Fibroblast of mammary gland (primary cell): Measurements from ENCODE around the gene SLAIN1.

Source experiments
- DNase-seq: peaks from one replicate; pipeline ENCODE4 v3.0.0-alpha.2; 2010; ENCODE audit warnings: low read depth
- H3K4me3 ChIP-seq: 2 replicates; pipeline ENCODE4 v1.5.1; 2011; ENCODE audit warnings: low read depth, mild to moderate bottlenecking, low read length, moderate library complexity; ENCODE audit not compliant: control insufficient read depth
- TF ChIP-seq, protein P1 (sequence below): conservative IDR thresholded peaks from 2 replicates; pipeline ENCODE4 v1.5.1; 2011; ENCODE audit warnings: low read depth, low read length, inconsistent platforms; ENCODE audit not compliant: control insufficient read depth, insufficient read depth

Gene SLAIN1

DNA sequence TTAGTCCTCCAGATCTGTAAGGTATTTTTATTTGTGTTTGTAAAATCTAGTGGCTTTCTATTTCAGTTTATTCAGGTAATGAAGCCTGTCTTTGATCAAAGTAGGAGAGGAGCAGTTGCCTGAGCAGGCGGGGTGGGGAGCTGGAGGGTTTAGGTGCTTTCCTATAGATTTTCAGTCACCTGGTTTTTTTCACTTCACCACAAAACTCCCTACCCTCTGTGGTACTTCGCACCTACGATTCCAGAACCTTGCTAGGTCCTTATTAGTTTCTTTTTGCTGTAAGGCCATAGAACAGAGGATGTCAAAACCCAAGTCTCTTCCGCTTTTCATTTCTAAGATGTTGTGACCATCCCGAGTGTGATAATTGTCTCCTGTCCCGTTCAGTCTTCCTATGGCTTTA lies 26.6 kb downstream of the SLAIN1 start:
- TF ChIP-seq, protein P1, sequence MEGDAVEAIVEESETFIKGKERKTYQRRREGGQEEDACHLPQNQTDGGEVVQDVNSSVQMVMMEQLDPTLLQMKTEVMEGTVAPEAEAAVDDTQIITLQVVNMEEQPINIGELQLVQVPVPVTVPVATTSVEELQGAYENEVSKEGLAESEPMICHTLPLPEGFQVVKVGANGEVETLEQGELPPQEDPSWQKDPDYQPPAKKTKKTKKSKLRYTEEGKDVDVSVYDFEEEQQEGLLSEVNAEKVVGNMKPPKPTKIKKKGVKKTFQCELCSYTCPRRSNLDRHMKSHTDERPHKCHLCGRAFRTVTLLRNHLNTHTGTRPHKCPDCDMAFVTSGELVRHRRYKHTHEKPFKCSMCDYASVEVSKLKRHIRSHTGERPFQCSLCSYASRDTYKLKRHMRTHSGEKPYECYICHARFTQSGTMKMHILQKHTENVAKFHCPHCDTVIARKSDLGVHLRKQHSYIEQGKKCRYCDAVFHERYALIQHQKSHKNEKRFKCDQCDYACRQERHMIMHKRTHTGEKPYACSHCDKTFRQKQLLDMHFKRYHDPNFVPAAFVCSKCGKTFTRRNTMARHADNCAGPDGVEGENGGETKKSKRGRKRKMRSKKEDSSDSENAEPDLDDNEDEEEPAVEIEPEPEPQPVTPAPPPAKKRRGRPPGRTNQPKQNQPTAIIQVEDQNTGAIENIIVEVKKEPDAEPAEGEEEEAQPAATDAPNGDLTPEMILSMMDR, result no peak
- DNase-seq, result no peak
- no peak overlapping the region for H3K4me3 ChIP-seq

DNA sequence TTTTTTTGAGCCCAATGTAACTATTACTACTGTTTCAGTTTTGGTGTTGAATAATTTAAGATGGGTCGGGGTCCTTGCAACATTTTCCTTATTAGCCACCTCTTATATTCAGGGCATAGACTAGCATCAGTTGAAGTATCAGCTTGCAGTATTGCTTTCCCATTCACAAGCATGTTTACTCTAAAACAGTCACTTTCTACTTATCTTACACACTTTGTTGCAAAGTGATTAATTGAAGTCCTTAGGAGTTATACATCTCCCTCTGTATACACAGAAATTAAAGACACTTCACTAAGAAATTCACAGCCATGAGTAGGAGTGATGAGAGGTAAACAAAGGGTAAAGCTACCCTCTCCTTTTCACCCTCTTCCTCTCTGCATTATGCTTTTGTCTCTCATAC lies 27.6 kb downstream of the SLAIN1 start:
- TF ChIP-seq, protein P1, result no peak
- no peak overlapping the region for H3K4me3 ChIP-seq
- DNase-seq, result no peak

DNA sequence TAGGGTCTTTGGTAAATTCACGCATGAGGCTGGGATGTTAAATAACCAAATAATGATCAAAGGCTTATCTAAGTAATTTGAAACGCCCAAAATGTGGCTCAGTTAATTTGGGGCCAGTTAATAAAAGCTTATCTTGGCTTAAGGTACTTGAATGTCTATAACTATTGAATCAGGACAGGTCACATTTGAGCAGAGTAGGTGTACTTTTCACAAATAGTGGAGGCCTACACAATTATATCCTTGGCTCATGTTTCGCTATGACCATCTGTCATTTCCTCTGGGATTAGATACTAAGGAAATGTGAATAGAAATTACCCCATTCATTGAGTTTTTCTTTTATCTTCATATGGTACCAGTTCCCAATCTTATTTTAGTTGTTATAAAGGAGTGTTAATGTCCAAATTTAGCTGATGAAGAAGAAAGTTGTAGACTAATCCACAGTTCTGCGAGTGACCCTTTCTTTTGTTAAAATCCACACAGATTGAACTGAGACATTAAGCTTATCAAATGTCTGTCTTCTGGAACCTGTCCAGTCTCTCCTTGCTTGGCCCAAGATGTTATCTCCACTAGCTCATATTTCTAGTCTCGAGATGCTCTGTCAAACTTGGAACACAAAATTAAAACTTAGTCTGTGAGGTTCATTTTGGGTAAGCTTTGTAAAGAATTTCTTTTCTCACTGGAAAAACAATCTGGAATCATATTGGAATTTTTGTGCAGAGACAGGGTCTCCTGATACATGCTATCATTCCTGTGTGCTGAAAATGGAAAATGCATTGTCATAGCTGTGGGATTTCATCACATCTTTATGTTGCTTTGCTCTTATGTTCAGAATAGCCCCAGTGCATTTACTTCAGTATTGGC lies 31.0 kb downstream of the SLAIN1 start:
- TF ChIP-seq, protein P1, result no peak
- H3K4me3 ChIP-seq, result no peak overlapping the region
- DNase-seq, result no peak

DNA sequence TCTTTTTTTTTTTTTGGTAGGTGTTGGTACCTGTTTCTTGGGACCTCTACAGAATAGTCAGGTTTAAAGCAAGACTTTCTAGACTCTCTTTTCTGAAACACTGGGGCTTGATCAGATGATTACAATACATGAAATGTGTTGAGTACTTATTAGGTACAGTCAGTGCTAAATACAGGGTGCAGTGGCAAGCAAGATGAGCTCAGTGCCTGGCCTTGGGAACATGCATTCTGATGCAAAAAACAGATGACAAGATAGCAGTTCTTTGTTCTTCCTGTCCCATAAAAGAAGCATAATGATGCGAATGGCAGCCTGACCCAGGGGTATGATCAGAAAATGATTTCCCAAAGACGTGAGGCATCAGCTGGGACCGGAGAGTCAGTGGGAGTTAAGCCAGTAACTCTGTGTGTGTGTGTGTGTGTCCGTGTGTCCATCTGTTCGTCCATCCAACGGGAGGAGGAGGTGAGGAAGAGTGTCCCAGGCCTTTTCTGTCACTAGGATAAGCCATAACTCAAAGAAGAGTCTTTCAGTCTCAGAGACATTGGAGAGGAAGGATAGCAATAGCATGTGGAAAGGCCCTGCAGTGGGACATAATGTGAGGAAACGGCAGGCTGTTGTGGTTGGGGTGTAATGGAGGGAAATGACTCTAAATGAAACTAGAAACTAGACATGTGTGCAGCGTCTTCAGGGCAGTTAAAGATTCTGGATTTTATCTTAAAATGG lies 32.2 kb downstream of the SLAIN1 start:
- DNase-seq, result no peak
- no peak overlapping the region for H3K4me3 ChIP-seq
- TF ChIP-seq, protein P1, result no peak

DNA sequence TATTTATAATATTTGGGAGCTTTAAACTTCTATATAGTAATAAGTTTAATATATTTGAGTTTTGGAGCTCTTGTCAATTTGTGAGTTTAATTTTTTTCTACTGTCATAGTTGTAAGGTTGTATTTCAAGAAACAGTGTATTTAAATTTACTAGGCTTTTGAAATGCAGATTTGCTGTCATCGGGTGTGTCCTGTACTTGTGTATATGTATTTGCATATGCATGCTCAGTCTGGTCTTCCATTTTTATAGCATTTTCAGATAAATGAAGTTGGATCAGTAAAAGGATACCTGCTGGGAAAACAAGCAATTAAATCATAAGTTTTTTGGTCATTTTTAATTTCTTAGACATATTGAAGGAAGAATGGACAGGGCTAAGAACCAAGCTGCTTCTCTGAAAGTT lies 33.1 kb downstream of the SLAIN1 start:
- H3K4me3 ChIP-seq, result no peak overlapping the region
- no peak for DNase-seq
- TF ChIP-seq, protein P1, result no peak

DNA sequence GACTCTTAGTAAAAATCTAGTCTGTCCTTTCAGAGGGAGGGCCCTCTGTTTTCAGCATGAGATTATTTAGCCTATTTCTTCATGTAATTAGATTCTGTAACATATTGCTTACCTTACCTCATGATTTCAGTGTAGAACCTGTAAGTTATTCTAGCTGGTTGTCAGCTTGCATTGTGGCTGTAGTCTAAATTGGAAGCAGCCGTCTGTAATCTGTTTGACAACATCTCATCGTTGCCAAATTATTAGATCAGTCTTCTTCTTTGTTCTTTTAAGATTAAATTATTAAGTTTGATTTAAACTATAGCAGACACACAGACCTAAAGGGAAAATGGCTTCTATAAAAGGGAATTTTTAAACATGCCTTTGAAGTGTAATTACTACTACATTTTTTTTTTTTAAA lies 34.8 kb downstream of the SLAIN1 start:
- no peak overlapping the region for H3K4me3 ChIP-seq
- DNase-seq, result no peak
- TF ChIP-seq, protein P1, result no peak
